Subcutaneous abdominal adipose tissue (tissue), 5 donors: ENCODE data around the gene PDGFA.

ENCODE experiments used
- H3K27ac ChIP-seq: one replicate; pipeline ENCODE4 v1.7.0; 2013; ENCODE audit warnings: low read depth, mild to moderate bottlenecking, inconsistent platforms, low read length, moderate library complexity
- H3K27me3 ChIP-seq, 5 donors: one replicate each; pipeline ENCODE4 v1.7.0; 2013; ENCODE audit warnings: low read length in 5 of 5, inconsistent platforms in 1 of 5; ENCODE audit not compliant: control insufficient read depth in 5 of 5, insufficient read depth in 4 of 5
- H3K36me3 ChIP-seq, 5 donors: one replicate each; pipeline ENCODE4 v1.7.0; 2013; ENCODE audit warnings: low read length in 5 of 5; ENCODE audit not compliant: control insufficient read depth in 5 of 5, insufficient read depth in 5 of 5
- H3K4me1 ChIP-seq, 5 donors: one replicate each; pipeline ENCODE4 v1.7.0; 2013; ENCODE audit warnings: low read length in 5 of 5, mild to moderate bottlenecking in 3 of 5, moderate library complexity in 1 of 5; ENCODE audit not compliant: control insufficient read depth in 5 of 5, insufficient read depth in 5 of 5
- H3K4me3 ChIP-seq, 5 donors: one replicate each; pipeline ENCODE4 v1.7.0; 2013; ENCODE audit warnings: low read length in 5 of 5, low read depth in 1 of 5
- H3K9ac ChIP-seq, 5 donors: one replicate each; pipeline ENCODE4 v1.7.0; 2013; ENCODE audit warnings: low read length in 5 of 5, mild to moderate bottlenecking in 4 of 5, moderate library complexity in 3 of 5
- H3K9me3 ChIP-seq, 5 donors: one replicate each; pipeline ENCODE4 v1.7.0; 2013; ENCODE audit warnings: low read length in 5 of 5; ENCODE audit not compliant: control insufficient read depth in 5 of 5
- donor health status: healthy.
- donor health status: healthy.
- donor health status: healthy.
- donor health status: healthy.
- donor health status: healthy.

The PDGFA gene

DNA sequence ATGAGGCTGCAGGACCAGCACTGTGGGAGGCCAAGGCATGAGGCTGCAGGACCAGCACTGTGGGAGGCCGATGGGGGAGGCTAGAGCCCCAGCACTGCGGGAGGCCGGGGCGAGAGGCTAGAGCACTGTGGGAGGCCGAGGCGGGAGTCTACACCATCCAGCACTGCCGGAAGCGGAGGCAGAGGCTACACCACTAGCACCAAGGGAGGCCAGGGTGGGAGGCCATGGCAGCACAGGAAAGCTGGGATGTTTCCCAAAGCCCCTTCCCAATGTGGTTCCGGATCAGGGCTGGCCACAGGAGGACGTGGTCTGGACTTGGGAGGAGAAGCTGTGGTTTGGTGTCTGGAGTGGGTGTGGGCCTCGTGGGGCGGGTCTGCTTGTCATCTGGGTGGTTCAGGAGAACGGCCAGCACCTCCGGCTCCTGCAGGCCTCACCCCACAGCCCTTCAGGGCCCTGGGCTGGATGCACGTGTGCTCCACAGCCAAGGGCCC is 43.6 kb downstream of the PDGFA start:
- no peak overlapping the region for H3K27ac ChIP-seq
- H3K4me1 ChIP-seq: peaks cover 0 to 16% (median 13%) of the 10 kb centered on the region in 5 donors
- H3K36me3 ChIP-seq: no peaks in the 10 kb centered on the region
- H3K9me3 ChIP-seq: peaks cover 0 to 18% (median 11%) of the 10 kb centered on the region in 5 donors
- H3K4me3 ChIP-seq: no peak overlapping the region
- peaks cover 11 to 21% (median 16%) of the 10 kb centered on the region in 5 donors for H3K27me3 ChIP-seq
- no peak overlapping the region for H3K9ac ChIP-seq

- no peak overlapping the region for H3K27ac ChIP-seq
- peaks cover 0 to 18% (median 11%) of the 10 kb centered on the region in 5 donors for H3K9me3 ChIP-seq
- no peak overlapping the region for H3K9ac ChIP-seq
- no peak overlapping the region for H3K4me3 ChIP-seq
- no peaks in the 10 kb centered on the region for H3K36me3 ChIP-seq
- peaks cover 5 to 14% (median 11%) of the 10 kb centered on the region in 5 donors for H3K27me3 ChIP-seq
- H3K4me1 ChIP-seq: peaks cover 0 to 16% (median 13%) of the 10 kb centered on the region in 5 donors
Observed at GRCh38 chr7:475425-475728, 44.3 kb downstream of the PDGFA start.

GRCh38 chr7:474605-475424 is 44.8 kb downstream of the PDGFA start:
- H3K27me3 ChIP-seq: peaks cover 5 to 9% (median 5%) of the 10 kb centered on the region in 5 donors
- H3K4me3 ChIP-seq: no peak overlapping the region
- no peak overlapping the region for H3K9ac ChIP-seq
- H3K36me3 ChIP-seq: no peaks in the 10 kb centered on the region
- no peak overlapping the region for H3K27ac ChIP-seq
- peaks cover 0 to 16% (median 13%) of the 10 kb centered on the region in 5 donors for H3K4me1 ChIP-seq
- peaks cover 0 to 18% (median 11%) of the 10 kb centered on the region in 5 donors for H3K9me3 ChIP-seq

DNA sequence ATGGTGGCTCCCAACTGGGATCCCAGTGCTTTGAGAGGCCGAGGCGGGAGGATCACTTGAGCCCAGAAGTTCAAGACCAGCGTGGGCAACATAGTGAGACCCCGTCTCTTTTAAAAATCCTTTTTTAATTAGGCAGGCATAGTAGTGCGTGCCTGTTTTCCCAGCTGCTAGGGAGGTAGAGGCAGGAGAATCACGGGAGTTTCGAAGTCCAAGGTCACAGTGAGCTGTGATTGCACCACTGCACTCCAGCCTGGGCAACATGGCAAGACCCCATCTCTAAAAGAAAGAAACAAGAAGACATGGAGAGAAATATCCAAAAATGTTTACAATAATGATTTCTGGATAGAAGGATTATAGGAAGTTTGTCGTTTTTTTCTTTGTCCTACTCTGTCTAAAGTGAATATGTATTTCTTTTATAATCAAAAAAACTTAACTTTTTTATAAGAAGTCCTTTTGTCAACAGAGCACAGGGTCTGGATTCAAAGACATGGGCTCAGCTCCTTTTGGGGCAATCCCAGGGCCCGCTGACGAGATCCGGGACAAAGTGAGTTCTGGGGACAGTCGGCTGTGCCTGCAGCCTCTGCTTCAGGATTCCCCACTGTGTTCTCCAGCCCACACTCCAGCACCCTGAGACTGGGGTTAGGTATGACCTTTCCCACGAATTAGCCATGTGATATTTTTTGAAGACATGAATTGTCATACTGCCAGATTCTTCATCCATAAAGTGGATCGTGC is 45.6 kb downstream of the PDGFA start:
- H3K27me3 ChIP-seq: peaks cover 0 to 8% (median 2%) of the 10 kb centered on the region in 5 donors
- H3K9me3 ChIP-seq: peaks cover 0 to 18% (median 11%) of the 10 kb centered on the region in 5 donors
- H3K9ac ChIP-seq: no peak overlapping the region
- H3K4me3 ChIP-seq: no peak overlapping the region
- H3K36me3 ChIP-seq: no peaks in the 10 kb centered on the region
- H3K27ac ChIP-seq: no peak overlapping the region
- peaks cover 3 to 24% (median 13%) of the 10 kb centered on the region in 5 donors for H3K4me1 ChIP-seq

DNA sequence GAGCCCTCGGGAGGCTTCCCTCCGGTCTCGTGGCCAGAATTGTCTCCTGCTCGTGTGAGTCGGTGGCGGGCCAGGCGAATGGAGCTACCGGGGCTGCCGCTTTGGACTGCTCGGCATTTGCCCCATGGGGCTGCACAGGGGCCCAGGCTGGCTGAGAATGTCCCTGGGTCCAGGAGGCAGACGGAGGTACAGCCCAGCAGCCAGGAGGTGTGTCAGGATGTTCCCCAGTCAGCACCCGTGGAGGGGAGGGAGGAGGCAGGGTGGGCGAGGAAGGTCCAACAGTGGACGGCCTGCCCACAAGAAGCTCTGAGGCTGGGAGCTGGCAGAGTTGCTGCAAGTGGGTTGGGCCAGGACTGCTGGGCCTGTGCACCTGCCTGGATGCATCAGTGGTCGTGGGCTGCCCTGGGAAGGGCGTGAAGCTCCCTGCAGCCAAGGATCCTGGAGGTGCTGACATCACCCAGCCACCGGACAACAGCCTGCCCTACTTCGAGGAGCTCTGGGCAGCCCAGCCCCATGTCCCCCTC is 46.4 kb downstream of the PDGFA start:
- peaks cover 3 to 25% (median 13%) of the 10 kb centered on the region in 5 donors for H3K4me1 ChIP-seq
- H3K4me3 ChIP-seq: no peak overlapping the region
- H3K27ac ChIP-seq: no peak overlapping the region
- peaks cover 0 to 18% (median 12%) of the 10 kb centered on the region in 5 donors for H3K9me3 ChIP-seq
- H3K27me3 ChIP-seq: peaks cover 0 to 8% (median 5%) of the 10 kb centered on the region in 5 donors
- H3K36me3 ChIP-seq: no peaks in the 10 kb centered on the region
- H3K9ac ChIP-seq: no peak overlapping the region

GRCh38 chr7:472640-472957 is 47.0 kb downstream of the PDGFA start:
- Histone ChIP-seq H3K27ac (no peak overlapping the region), H3K9me3 (peaks cover 0 to 18% (median 13%) of the 10 kb centered on the region in 5 donors), H3K27me3 (peaks cover 0 to 6% (median 5%) of the 10 kb centered on the region in 5 donors), H3K9ac (no peak overlapping the region), H3K36me3 (no peaks in the 10 kb centered on the region), H3K4me1 (peaks cover 3 to 25% (median 13%) of the 10 kb centered on the region in 5 donors), H3K4me3 (no peak overlapping the region)

DNA sequence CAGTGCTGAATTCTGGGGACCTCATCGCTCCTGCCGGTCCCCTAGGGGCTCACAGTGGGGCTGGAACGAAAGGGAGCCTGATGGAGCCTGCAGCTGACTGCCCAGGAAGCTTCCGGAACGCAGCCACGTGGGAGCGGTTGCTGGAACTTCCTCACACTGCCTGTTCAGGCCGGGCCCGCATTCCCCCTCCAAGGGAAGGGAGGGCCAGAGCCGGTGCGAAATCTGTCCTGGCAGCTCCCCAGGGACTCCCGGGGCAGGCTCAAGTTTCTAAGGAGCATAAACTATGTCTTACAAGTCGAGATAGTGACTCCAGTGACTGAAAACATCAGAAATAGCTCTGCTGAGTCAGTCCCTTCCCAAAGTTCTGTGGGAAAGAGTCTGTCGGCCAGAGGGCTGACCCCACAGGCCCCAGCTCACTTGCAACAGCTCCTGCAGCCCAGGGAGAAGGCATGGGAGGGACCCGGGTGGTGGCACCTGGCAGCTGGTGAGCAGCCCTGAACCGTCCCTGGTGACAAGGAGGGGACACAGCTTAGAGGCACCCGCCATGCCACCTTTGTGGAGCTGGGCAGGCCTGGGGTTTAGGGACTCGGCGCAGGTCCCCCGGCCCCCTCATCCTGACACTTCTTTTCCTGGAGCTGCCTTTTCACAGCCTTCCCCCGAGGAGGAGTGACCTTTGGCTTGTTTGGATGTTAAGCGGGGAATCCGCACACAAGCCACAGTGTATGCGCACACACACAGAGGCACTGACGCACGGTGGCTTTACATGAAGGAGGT is 47.6 kb downstream of the PDGFA start:
- H3K36me3 ChIP-seq: no peaks in the 10 kb centered on the region
- no peak overlapping the region for H3K27ac ChIP-seq
- H3K4me3 ChIP-seq: no peak overlapping the region
- peaks cover 0 to 10% (median 5%) of the 10 kb centered on the region in 5 donors for H3K27me3 ChIP-seq
- no peak overlapping the region for H3K9ac ChIP-seq
- H3K4me1 ChIP-seq: peaks cover 3 to 25% (median 13%) of the 10 kb centered on the region in 5 donors
- H3K9me3 ChIP-seq: peaks cover 0 to 18% (median 13%) of the 10 kb centered on the region in 5 donors

DNA sequence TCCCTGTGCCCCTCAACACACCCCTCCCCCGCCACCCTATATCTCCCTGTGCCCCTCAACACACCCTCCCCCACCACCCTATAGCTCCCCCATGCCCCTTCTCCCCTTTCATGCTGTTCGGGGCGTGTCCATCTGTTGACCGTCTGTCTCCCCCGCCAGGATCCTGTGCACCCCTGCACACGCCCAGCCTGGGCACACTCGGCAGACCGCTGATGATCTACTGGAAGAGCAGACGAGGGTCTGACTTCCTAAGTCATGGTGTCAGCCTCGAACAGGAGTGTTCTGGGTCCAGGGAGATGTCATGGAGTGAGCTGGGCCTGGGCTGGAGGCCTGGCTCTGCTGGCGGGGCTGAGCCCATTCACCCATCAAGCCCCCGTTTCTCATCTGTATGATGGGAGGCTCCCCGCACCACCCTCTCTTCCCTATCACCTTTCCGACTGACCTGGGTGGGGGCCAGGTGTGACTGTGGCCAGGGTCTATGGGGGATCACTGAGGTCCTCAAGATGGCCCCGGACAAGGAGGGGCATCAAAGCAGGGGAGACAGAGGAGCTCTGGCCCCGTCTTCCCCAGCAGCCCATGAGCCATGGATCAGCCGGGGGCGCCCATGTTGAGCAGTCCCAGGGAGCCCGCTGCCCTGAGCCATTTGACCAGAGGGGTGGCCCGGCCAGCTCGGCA is 48.3 kb downstream of the PDGFA start:
- Histone ChIP-seq H3K27ac (no peak overlapping the region), H3K4me1 (peaks cover 3 to 25% (median 13%) of the 10 kb centered on the region in 5 donors), H3K36me3 (no peaks in the 10 kb centered on the region), H3K9ac (no peak overlapping the region), H3K27me3 (peaks cover 0 to 10% (median 5%) of the 10 kb centered on the region in 5 donors), H3K4me3 (no peak overlapping the region), H3K9me3 (peaks cover 0 to 18% (median 13%) of the 10 kb centered on the region in 5 donors)

DNA sequence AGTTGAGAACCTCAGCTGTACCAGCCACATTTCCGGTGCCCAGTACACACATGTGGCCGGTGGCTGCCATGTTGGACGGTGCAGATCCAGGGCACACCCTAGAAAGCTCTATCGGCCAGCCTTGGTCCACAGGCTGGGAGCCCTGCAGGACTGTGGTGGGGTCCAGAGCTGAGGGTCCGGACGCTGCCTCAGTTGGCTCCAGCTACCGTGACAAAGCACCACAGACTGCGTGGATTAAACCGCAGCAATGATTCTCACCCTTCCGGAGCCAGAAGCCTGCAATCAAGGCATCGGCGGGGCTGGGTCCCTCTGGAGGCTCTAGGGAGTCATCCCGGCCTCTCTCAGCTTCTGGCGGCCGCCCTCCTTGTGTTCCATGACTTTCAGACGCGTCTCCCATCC is 50.1 kb downstream of the PDGFA start:
- no peaks in the 10 kb centered on the region for H3K36me3 ChIP-seq
- no peak overlapping the region for H3K27ac ChIP-seq
- H3K27me3 ChIP-seq: peaks cover 0 to 16% (median 5%) of the 10 kb centered on the region in 5 donors
- peaks cover 0 to 14% (median 8%) of the 10 kb centered on the region in 5 donors for H3K9me3 ChIP-seq
- no peak overlapping the region for H3K4me3 ChIP-seq
- peaks cover 3 to 30% (median 21%) of the 10 kb centered on the region in 5 donors for H3K4me1 ChIP-seq
- H3K9ac ChIP-seq: no peak overlapping the region
